ENCODE data around the gene RPS16. TPM values are rescaled to one million over a fixed set of nuclear protein-coding genes. Genes with fewer than 3 reads are reported as not detected.

Gene RPS16
- total RNA-seq, 3 donors from 2014 or later: 3,250 to 3,505 (median 3,474) TPM

Other genes with a start within 250 kb of the RPS16 start
- gene NCCRP1, start 239.0 kb downstream of the RPS16 start, total RNA-seq: not detected
- gene SYCN, start 231.7 kb downstream of the RPS16 start, total RNA-seq: under 1 TPM in 2 of 3 donors, not detected in 1; 0.37 to 0.58 TPM
- not detected for gene IFNL3, start 190.9 kb downstream of the RPS16 start, total RNA-seq
- gene IFNL4, start 187.1 kb downstream of the RPS16 start, total RNA-seq: not detected
- gene IFNL2, start 167.6 kb downstream of the RPS16 start, total RNA-seq: not detected
- not detected for gene IFNL1, start 139.5 kb downstream of the RPS16 start, total RNA-seq
- 1 to 10 TPM; 4.2 to 6.7 (median 6.6) TPM for gene LRFN1, start 115.1 kb downstream of the RPS16 start, total RNA-seq
- gene GMFG, start 99.9 kb downstream of the RPS16 start, total RNA-seq: 100 to 1,000 TPM; 147 to 181 (median 178) TPM
- 10 to 100 TPM; 72.6 to 81.6 (median 81.1) TPM for gene SAMD4B, start 93.5 kb downstream of the RPS16 start, total RNA-seq
- 10 to 100 TPM; 48.0 to 50.8 (median 50.2) TPM for gene PAF1, start 44.8 kb downstream of the RPS16 start, total RNA-seq
- 10 to 100 TPM; 39.5 to 43.1 (median 39.7) TPM for gene MED29, start 44.6 kb downstream of the RPS16 start, total RNA-seq
- 10 to 100 TPM; 39.5 to 50.8 (median 43.7) TPM for gene ZFP36, start 29.1 kb downstream of the RPS16 start, total RNA-seq
- 10 to 100 TPM; 22.0 to 23.7 (median 22.0) TPM for gene PLEKHG2, start 23.3 kb downstream of the RPS16 start, total RNA-seq
- gene SUPT5H, start 9.6 kb upstream of the RPS16 start, total RNA-seq: 100 to 1,000 TPM; 193 to 201 (median 197) TPM
- 100 to 1,000 TPM; 192 to 211 (median 195) TPM for gene TIMM50, start 44.9 kb upstream of the RPS16 start, total RNA-seq
- 1 to 10 TPM; 1.7 to 3.3 (median 1.7) TPM for gene DLL3, start 63.0 kb upstream of the RPS16 start, total RNA-seq
- not detected for gene SELENOV, start 79.2 kb upstream of the RPS16 start, total RNA-seq
- gene EID2B, start 96.9 kb upstream of the RPS16 start, total RNA-seq: 1 to 10 TPM; 2.2 to 2.6 (median 2.4) TPM
- gene EID2, start 104.2 kb upstream of the RPS16 start, total RNA-seq: 10 to 100 TPM; 14.9 to 16.5 (median 16.1) TPM
- not detected for gene LGALS13, start 166.6 kb upstream of the RPS16 start, total RNA-seq
- gene LGALS16, start 220.0 kb upstream of the RPS16 start, total RNA-seq: not detected

Data from activated T-cell treated with anti-CD3 and anti-CD28 coated beads, Interleukin-2, amount 50 U/mL, for 4 hours (primary cell).